NT2/D1 (cell line): ENCODE data around the gene ARSB.

Source experiments
- DNase-seq: peaks from one replicate; pipeline ENCODE4 v3.0.0-alpha.2; 2011; ENCODE audit warnings: low read depth, low spot score
- H3K27me3 ChIP-seq: 2 replicates; pipeline ENCODE4 v1.6.0; 2011; ENCODE audit warnings: mild to moderate bottlenecking; ENCODE audit not compliant: insufficient read length, insufficient read depth
- H3K36me3 ChIP-seq: 2 replicates; pipeline ENCODE4 v1.6.1; 2011; ENCODE audit warnings: mild to moderate bottlenecking, low read length, mixed read lengths; ENCODE audit not compliant: insufficient read depth, insufficient read length
- H3K4me1 ChIP-seq: 2 replicates; pipeline ENCODE4 v1.5.1; 2011; ENCODE audit not compliant: insufficient read depth, insufficient read length
- H3K4me3 ChIP-seq: 2 replicates; pipeline ENCODE4 v1.5.1; 2011; ENCODE audit warnings: low read depth; ENCODE audit not compliant: insufficient read length
- H3K9ac ChIP-seq: 2 replicates; pipeline ENCODE4 v1.6.0; 2011; ENCODE audit warnings: low read depth; ENCODE audit not compliant: insufficient read length
- H3K9me3 ChIP-seq: 2 replicates; pipeline ENCODE4 v1.5.1; 2011; ENCODE audit warnings: mild to moderate bottlenecking, low read length; ENCODE audit not compliant: insufficient read depth
- SUZ12 ChIP-seq: IDR thresholded peaks from 2 replicates; pipeline ENCODE4 v1.6.1; 2011; ENCODE audit not compliant: insufficient read length, insufficient read depth; ENCODE audit errors: extremely low read depth
- YY1 ChIP-seq: IDR thresholded peaks from 2 replicates; pipeline ENCODE4 v1.6.1; 2011; ENCODE audit not compliant: insufficient read length, insufficient read depth
- ZNF274 ChIP-seq: IDR thresholded peaks from 2 replicates; pipeline ENCODE4 v1.6.1; 2011; ENCODE audit warnings: mild to moderate bottlenecking, low read depth, low read length

The ARSB gene

DNA sequence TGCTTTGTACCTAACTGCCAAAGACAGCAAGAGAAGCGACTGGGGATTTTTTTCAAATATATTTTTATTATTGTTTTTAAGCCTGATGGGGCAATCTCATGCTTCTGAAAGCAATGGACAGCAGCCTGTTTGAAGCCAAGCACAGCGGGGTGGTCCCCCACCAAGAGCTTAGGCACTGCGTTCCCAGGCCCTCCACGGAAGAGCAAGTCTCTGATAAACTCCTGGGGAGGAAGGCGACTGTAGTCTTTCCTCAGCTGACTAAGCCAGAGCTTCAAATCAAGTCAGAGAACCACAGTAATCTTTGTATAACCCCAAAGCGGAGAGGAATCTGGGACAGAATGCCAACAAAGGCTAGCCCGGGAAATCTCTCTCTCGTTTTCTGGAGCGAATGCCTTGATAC, 54.4 kb downstream of the ARSB start:
- no peaks in the 10 kb centered on the region for H3K36me3 ChIP-seq
- DNase-seq, result no peak
- no peaks in the 10 kb centered on the region for H3K9me3 ChIP-seq
- no peaks in the 10 kb centered on the region for H3K27me3 ChIP-seq
- no peak for TF ChIP-seq SUZ12
- no peak for TF ChIP-seq YY1
- TF ChIP-seq ZNF274, result no peak
- H3K4me1 ChIP-seq, result peaks cover 3% of the 10 kb centered on the region
- no peak overlapping the region for H3K4me3 ChIP-seq
- H3K9ac ChIP-seq, result no peak overlapping the region

GRCh38 chr5:78929833-78930232, 55.3 kb downstream of the ARSB start:
- Histone ChIP-seq H3K9ac (no peak overlapping the region), H3K9me3 (no peaks in the 10 kb centered on the region), H3K36me3 (no peaks in the 10 kb centered on the region), H3K4me1 (peaks cover 3% of the 10 kb centered on the region), H3K4me3 (no peak overlapping the region), H3K27me3 (no peaks in the 10 kb centered on the region)
- TF ChIP-seq SUZ12 (no peak), YY1 (no peak), ZNF274 (no peak)
- no peak for DNase-seq

DNA sequence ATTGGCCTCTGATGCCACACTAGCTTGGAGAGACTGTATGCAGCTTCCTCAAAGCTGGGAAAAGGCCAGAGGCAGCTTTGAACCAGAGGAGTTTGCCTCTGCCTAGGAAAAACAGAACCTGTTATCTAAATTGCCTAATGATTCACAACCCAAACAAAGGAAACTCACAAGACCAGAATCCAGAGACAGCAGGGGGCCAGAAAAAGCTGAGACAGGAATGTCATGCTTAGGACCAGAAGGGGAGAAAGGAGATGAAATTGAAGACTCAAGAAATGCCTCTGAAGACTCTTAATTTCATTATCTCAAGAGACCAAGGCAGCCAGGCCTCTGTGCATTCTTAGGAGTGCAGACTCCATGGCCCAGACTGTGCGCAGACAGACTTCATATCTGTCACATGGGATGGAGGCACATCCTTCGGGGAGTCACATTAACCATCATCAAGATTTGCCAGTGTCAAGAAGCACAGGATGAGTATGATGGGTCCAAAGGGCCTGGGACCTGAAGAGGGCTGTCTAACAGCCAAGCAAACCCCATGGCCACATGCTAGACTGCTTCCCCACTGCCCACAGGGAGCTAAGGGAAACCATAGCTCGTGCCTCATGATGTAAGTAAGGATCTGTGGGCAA, 57.3 kb downstream of the ARSB start:
- DNase-seq, result peak; percentile 61
- Histone ChIP-seq H3K27me3 (no peaks in the 10 kb centered on the region), H3K9ac (no peak overlapping the region), H3K4me1 (peaks cover 3% of the 10 kb centered on the region), H3K36me3 (no peaks in the 10 kb centered on the region), H3K9me3 (no peaks in the 10 kb centered on the region), H3K4me3 (no peak overlapping the region)
- no peak for TF ChIP-seq ZNF274
- no peak for TF ChIP-seq SUZ12
- no peak for TF ChIP-seq YY1

DNA sequence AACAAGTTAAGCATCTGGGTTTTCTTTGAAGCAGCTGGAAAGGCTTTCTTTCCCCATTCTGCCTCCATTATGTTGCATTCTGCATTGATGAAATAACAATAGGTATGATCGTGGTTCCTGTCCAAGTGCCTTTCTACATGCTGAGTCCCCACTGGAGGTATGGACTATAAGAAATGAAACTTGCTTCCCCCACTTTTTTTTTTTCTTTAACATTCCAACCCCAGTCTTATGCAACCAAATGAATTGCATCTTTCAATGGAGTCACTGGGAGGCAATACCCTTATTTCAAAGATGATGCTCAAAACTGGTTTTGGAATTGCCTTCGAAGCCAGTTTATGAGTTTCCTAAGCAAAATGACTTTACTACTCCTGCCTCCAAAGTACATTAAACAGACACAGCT, 58.9 kb downstream of the ARSB start:
- Histone ChIP-seq H3K4me1 (peaks cover 3% of the 10 kb centered on the region), H3K27me3 (no peaks in the 10 kb centered on the region), H3K9me3 (no peaks in the 10 kb centered on the region), H3K36me3 (no peaks in the 10 kb centered on the region), H3K4me3 (no peak overlapping the region), H3K9ac (no peak overlapping the region)
- DNase-seq, result no peak
- TF ChIP-seq YY1, result no peak
- no peak for TF ChIP-seq SUZ12
- TF ChIP-seq ZNF274, result no peak

GRCh38 chr5:78925129-78925876, 59.8 kb downstream of the ARSB start:
- no peaks in the 10 kb centered on the region for H3K9me3 ChIP-seq
- H3K27me3 ChIP-seq, result no peaks in the 10 kb centered on the region
- no peak for DNase-seq
- TF ChIP-seq YY1, result no peak
- TF ChIP-seq SUZ12, result no peak
- no peak for TF ChIP-seq ZNF274
- H3K4me3 ChIP-seq, result no peak overlapping the region
- no peaks in the 10 kb centered on the region for H3K36me3 ChIP-seq
- H3K4me1 ChIP-seq, result peaks cover 3% of the 10 kb centered on the region
- H3K9ac ChIP-seq, result no peak overlapping the region

DNA sequence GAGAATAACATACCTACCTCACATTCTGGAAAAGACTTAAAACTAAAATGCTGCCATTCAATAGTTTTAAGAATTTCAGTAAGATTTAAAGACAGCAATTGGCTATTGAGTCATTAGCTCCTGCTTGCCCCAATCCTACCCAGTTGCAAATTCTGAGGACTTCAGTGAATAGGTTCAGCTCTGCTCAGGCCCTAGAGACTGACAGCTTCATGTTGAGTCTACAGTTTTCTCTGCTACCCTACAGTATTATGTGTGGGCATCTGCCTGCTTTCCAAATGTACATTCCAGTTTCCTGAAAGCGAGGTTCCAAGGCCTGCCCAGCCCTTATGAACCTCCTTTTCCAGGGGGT, 61.5 kb downstream of the ARSB start:
- peaks cover 3% of the 10 kb centered on the region for H3K4me1 ChIP-seq
- no peaks in the 10 kb centered on the region for H3K27me3 ChIP-seq
- H3K36me3 ChIP-seq, result no peaks in the 10 kb centered on the region
- DNase-seq, result no peak
- no peak overlapping the region for H3K9ac ChIP-seq
- TF ChIP-seq SUZ12 (no peak), ZNF274 (no peak), YY1 (no peak)
- no peaks in the 10 kb centered on the region for H3K9me3 ChIP-seq
- H3K4me3 ChIP-seq, result no peak overlapping the region

- Histone ChIP-seq H3K27me3 (no peaks in the 10 kb centered on the region), H3K4me1 (peaks cover 3% of the 10 kb centered on the region), H3K9me3 (no peaks in the 10 kb centered on the region), H3K9ac (no peak overlapping the region), H3K36me3 (no peaks in the 10 kb centered on the region), H3K4me3 (no peak overlapping the region)
- TF ChIP-seq YY1, result no peak
- no peak for TF ChIP-seq SUZ12
- TF ChIP-seq ZNF274, result no peak
- no peak for DNase-seq
Measured at GRCh38 chr5:78922879-78923621, 62.1 kb downstream of the ARSB start.
